HepG2 (cell line): ENCODE measurements around the gene NT5C2. TPM values are rescaled to one million over a fixed set of nuclear protein-coding genes. Genes with fewer than 3 reads are reported as not detected.

Source experiments
- CC2D1A ChIP-seq: sonication (generic); formaldehyde crosslinking; IDR thresholded peaks from 2 replicates; pipeline ENCODE4 v1.8.1; 2023; ENCODE audit warnings: mild to moderate bottlenecking, missing genetic modification reagents
- DNMT1 ChIP-seq: sonication (generic); formaldehyde crosslinking; IDR thresholded peaks from 2 replicates; pipeline ENCODE4 v1.5.1; 2020; ENCODE audit warnings: mild to moderate bottlenecking, missing genetic modification reagents
- GTF2F1 ChIP-seq: fragments of 150-350 bp; IDR thresholded peaks from 2 replicates; pipeline ENCODE4 v1.6.1; 2014; ENCODE audit warnings: low read length
- HCFC1 ChIP-seq: fragments of 150-350 bp; IDR thresholded peaks from 2 replicates; pipeline ENCODE4 v1.6.1; 2014; ENCODE audit warnings: low read depth, low read length
- KIAA2018 ChIP-seq: sonication (generic); formaldehyde crosslinking; IDR thresholded peaks from 2 replicates; pipeline ENCODE4 v1.5.0; 2020; ENCODE audit warnings: mild to moderate bottlenecking, missing genetic modification reagents, borderline replicate concordance
- SIN3B ChIP-seq: fragments of 150-350 bp; IDR thresholded peaks from 2 replicates; pipeline ENCODE4 v1.6.1; 2014; ENCODE audit warnings: low read length
- TEF ChIP-seq: sonication (generic); formaldehyde crosslinking; IDR thresholded peaks from 2 replicates; pipeline ENCODE4 v1.5.0; 2020; ENCODE audit warnings: missing genetic modification reagents
- ZNF280B ChIP-seq: sonication (generic); formaldehyde crosslinking; IDR thresholded peaks from 2 replicates; pipeline ENCODE4 v1.5.0; 2020; ENCODE audit warnings: missing genetic modification reagents, mild to moderate bottlenecking, borderline replicate concordance
- ZNF3 ChIP-seq: IDR thresholded peaks from 2 replicates; pipeline ENCODE4 v1.7.0; 2017; ENCODE audit warnings: inconsistent platforms
- ZNF337 ChIP-seq: sonication (generic); formaldehyde crosslinking; IDR thresholded peaks from 2 replicates; pipeline ENCODE4 v1.5.1; 2020; ENCODE audit warnings: missing genetic modification reagents, low read depth, mild to moderate bottlenecking, borderline replicate concordance
- ZNF747 ChIP-seq: sonication (generic); formaldehyde crosslinking; IDR thresholded peaks from 2 replicates; pipeline ENCODE4 v1.8.1; 2023; ENCODE audit warnings: missing genetic modification reagents, mild to moderate bottlenecking, borderline replicate concordance
- polyA plus RNA-seq, 8 experiments: library from polyadenylated mRNA; depleted of rRNA in 3 of 8; stranded (reverse) in 7 of 8; unstranded in 1 of 8; fragments of >200 nt; fragmentation: Illumina TruSeq in 4 of 8; extraction: Trizol in 4 of 8; gene quantifications; 2 replicates each; pipeline versions ENCODE4 v1.2.1 to v1.2.3, GENCODE V29; 2011 to 2016; ENCODE audit warnings: low read depth in 4 of 8, missing spikeins in 1 of 8, mixed read lengths in 1 of 8; ENCODE audit not compliant: insufficient read depth in 1 of 8
- total RNA-seq, 5 experiments: library from RNA; depleted of rRNA; stranded (reverse); fragments of >200 nt; fragmentation: Illumina TruSeq; extraction: Trizol; gene quantifications; 2 replicates each; pipeline ENCODE4 v1.2.3, GENCODE V29; 2016; ENCODE audit warnings: low read depth in 1 of 5
- TF ChIP-seq, protein P1 (sequence below): IDR thresholded peaks from 2 replicates; pipeline ENCODE4 v1.4.0; 2020; ENCODE audit warnings: mild to moderate bottlenecking, missing genetic modification reagents
- TF ChIP-seq, protein P2 (sequence below): sonication (generic); formaldehyde crosslinking; IDR thresholded peaks from 2 replicates; pipeline ENCODE4 v1.4.0; 2020; ENCODE audit warnings: mild to moderate bottlenecking, missing genetic modification reagents

NT5C2 gene
- total and polyA plus RNA-seq, 2 of the 13 experiments (the other 11 are each of a cell fraction or from before 2014, with no cell fraction given), result 40.6 to 55.2 TPM

- TF ChIP-seq HCFC1 (no peak), ZNF747 (CRISPR knock-in tag) (no peak), ZNF280B (no peak), KIAA2018 (CRISPR knock-in tag) (no peak), TEF (no peak), GTF2F1 (no peak), CC2D1A (CRISPR knock-in tag) (no peak), SIN3B (no peak), ZNF337 (CRISPR knock-in tag) (no peak), DNMT1 (CRISPR knock-in tag) (no peak), ZNF3 (CRISPR knock-in tag) (no peak)
- TF ChIP-seq, protein P1, sequence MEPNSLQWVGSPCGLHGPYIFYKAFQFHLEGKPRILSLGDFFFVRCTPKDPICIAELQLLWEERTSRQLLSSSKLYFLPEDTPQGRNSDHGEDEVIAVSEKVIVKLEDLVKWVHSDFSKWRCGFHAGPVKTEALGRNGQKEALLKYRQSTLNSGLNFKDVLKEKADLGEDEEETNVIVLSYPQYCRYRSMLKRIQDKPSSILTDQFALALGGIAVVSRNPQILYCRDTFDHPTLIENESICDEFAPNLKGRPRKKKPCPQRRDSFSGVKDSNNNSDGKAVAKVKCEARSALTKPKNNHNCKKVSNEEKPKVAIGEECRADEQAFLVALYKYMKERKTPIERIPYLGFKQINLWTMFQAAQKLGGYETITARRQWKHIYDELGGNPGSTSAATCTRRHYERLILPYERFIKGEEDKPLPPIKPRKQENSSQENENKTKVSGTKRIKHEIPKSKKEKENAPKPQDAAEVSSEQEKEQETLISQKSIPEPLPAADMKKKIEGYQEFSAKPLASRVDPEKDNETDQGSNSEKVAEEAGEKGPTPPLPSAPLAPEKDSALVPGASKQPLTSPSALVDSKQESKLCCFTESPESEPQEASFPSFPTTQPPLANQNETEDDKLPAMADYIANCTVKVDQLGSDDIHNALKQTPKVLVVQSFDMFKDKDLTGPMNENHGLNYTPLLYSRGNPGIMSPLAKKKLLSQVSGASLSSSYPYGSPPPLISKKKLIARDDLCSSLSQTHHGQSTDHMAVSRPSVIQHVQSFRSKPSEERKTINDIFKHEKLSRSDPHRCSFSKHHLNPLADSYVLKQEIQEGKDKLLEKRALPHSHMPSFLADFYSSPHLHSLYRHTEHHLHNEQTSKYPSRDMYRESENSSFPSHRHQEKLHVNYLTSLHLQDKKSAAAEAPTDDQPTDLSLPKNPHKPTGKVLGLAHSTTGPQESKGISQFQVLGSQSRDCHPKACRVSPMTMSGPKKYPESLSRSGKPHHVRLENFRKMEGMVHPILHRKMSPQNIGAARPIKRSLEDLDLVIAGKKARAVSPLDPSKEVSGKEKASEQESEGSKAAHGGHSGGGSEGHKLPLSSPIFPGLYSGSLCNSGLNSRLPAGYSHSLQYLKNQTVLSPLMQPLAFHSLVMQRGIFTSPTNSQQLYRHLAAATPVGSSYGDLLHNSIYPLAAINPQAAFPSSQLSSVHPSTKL (CRISPR knock-in tag), result peak; percentile 95
- TF ChIP-seq, protein P2, sequence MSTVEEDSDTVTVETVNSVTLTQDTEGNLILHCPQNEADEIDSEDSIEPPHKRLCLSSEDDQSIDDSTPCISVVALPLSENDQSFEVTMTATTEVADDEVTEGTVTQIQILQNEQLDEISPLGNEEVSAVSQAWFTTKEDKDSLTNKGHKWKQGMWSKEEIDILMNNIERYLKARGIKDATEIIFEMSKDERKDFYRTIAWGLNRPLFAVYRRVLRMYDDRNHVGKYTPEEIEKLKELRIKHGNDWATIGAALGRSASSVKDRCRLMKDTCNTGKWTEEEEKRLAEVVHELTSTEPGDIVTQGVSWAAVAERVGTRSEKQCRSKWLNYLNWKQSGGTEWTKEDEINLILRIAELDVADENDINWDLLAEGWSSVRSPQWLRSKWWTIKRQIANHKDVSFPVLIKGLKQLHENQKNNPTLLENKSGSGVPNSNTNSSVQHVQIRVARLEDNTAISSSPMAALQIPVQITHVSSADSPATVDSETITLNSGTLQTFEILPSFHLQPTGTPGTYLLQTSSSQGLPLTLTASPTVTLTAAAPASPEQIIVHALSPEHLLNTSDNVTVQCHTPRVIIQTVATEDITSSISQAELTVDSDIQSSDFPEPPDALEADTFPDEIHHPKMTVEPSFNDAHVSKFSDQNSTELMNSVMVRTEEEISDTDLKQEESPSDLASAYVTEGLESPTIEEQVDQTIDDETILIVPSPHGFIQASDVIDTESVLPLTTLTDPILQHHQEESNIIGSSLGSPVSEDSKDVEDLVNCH (CRISPR knock-in tag), result no peak
Measured at GRCh38 chr10:103231047-103231551, 38.0 kb upstream of the NT5C2 start (continued).
